ENCODE results near the gene SLC6A17. TPM values are rescaled to one million over a fixed set of nuclear protein-coding genes. Genes with fewer than 3 reads are reported as not detected.

The SLC6A17 gene
- total and polyA plus RNA-seq, 8 donors, result 0.31 to 7.1 (median 1.4) TPM

GRCh38 chr1:110242062-110242461 lies 91.8 kb downstream of the SLC6A17 start:
- intact Hi-C loops (cut with DNase I), result no loop called here
- no peaks in the 10 kb centered on the region for H3K36me3 ChIP-seq
- H3K27me3 ChIP-seq, result no peaks in the 10 kb centered on the region
- ATAC-seq (no peak), FAIRE-seq (no peak), DNase-seq (peak in 1 of 6 donors; percentile 7)
- no peak overlapping the region for H3K27ac ChIP-seq
- no peak for TF ChIP-seq CTCF (IDR thresholded peaks at IDR 0.05)
- H3K4me3 ChIP-seq, result no peak overlapping the region
- peaks cover 0 to 12% (median 11%) of the 10 kb centered on the region in 3 donors for H3K4me1 ChIP-seq
- no peaks in the 10 kb centered on the region for H3K9me3 ChIP-seq
- WGBS, 2 donors, result 93 to 95% methylated on average over 4 of the region's 4 CpGs

DNA sequence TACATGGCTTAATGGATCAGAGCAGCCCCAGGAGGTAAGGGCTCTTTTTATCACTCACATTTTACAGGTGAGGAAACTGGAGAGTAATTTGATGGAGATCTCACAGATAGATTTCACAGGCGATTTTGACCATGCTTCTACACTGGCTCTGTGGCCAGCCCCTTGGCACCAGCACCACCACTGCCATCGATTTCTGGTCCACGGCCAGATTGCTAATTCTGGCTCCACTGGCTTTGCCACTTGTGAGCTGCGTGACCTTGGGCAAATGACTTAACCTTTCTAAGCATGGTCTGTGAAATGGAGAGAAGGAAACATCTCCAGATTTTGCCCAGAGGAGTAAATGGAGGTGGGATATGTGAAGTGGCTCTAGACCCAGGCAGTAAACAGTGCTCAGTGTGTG lies 92.4 kb downstream of the SLC6A17 start:
- Histone ChIP-seq H3K36me3 (no peaks in the 10 kb centered on the region), H3K27me3 (no peaks in the 10 kb centered on the region), H3K27ac (peak overlapping the region in 1 of 4 donors; percentile 41), H3K4me1 (peaks cover 0 to 12% (median 11%) of the 10 kb centered on the region in 3 donors), H3K9me3 (no peaks in the 10 kb centered on the region), H3K4me3 (no peak overlapping the region)
- DNase-seq, result peak in 4 of 6 donors; percentile 69 to 78 (median 74)
- intact Hi-C loops (cut with DNase I), result no loop called here
- no peak for TF ChIP-seq CTCF (IDR thresholded peaks at IDR 0.05)
- no peak for FAIRE-seq
- ATAC-seq, result peak; percentile 56 to 85 (median 73)
- WGBS, 2 donors, result 20 to 21% methylated on average over 4 of the region's 4 CpGs

DNA sequence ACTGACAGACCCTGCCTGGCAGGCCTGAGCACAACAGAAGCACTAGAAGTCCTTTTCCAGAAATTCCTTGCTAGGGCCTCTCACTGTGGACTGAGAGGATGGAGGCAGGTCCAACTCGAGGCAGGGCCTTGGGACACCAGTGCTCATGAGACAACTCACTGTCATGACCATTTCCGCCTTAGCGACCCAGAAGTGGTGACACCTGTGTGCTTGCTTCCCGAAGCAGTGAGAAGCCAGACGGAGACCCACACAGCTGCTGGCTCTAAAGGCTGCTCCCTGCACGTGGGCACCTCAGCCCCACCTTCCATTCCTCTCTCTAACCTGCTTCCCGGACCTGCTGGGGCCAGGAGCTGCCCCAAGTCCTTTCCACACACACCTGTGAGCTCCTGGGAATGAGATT lies 92.9 kb downstream of the SLC6A17 start:
- ATAC-seq, result peak in 3 of 4 donors; percentile 32 to 35 (median 32)
- Histone ChIP-seq H3K36me3 (no peaks in the 10 kb centered on the region), H3K4me1 (peaks cover 0 to 12% (median 11%) of the 10 kb centered on the region in 3 donors), H3K9me3 (no peaks in the 10 kb centered on the region), H3K27ac (peak overlapping the region in 1 of 4 donors; percentile 41), H3K4me3 (no peak overlapping the region), H3K27me3 (no peaks in the 10 kb centered on the region)
- DNase-seq, result no peak
- WGBS, 2 donors, result 66 to 67% methylated on average over 7 of the region's 7 CpGs
- FAIRE-seq, result no peak
- TF ChIP-seq CTCF (IDR thresholded peaks at IDR 0.05), result no peak
- intact Hi-C loops (cut with DNase I), result no loop called here

GRCh38 chr1:110243574-110243973 lies 93.3 kb downstream of the SLC6A17 start:
- H3K36me3 ChIP-seq, result no peaks in the 10 kb centered on the region
- TF ChIP-seq CTCF (IDR thresholded peaks at IDR 0.05), result no peak
- WGBS, 2 donors, result 49 to 60% methylated on average over 9 of the region's 9 CpGs
- no peak for DNase-seq
- no peak for FAIRE-seq
- no peak overlapping the region for H3K4me3 ChIP-seq
- H3K4me1 ChIP-seq, result peaks cover 0 to 12% (median 11%) of the 10 kb centered on the region in 3 donors
- H3K27me3 ChIP-seq, result no peaks in the 10 kb centered on the region
- intact Hi-C loops (cut with DNase I), result no loop called here
- ATAC-seq, result peak in 3 of 4 donors; percentile 14 to 60 (median 23)
- no peaks in the 10 kb centered on the region for H3K9me3 ChIP-seq
- H3K27ac ChIP-seq, result peak overlapping the region in 1 of 4 donors; percentile 41

DNA sequence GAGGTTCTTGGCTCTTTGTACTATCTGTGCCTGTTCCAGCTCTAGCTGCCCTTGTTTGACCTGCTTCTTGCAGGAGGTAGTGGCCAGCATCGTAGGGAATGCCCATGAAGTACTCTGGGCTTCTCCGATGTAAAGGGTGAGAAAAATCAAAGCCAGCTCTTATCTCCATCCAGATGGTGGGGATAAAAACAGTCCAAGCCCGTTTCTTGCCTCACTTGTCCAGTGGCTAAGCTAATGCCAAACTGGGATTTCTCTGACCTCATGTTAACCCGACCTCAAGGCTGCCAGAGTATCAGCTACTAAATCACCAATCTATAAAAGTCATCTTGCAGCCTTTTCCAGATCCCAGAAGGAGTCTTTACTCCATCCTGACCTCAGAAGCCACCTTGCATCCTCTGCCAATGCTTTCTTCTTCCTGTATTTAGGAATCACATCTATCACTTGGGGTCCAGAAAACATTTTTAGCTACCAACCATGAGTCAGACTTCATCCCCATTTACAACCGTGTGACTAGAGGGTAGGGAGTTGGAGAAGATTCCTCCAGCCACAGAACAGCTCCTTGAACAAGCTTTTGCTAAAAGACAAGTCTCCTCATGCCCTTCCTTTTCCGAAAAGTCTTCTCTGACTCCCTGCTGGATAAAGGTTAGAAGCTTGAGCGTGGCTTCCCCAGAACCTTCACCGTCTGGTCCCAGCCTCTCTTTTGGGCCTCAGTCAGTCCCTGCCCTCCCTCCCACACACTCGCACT lies 95.8 kb downstream of the SLC6A17 start:
- Histone ChIP-seq H3K4me1 (peaks cover 0 to 5% (median 4%) of the 10 kb centered on the region in 3 donors), H3K36me3 (no peaks in the 10 kb centered on the region), H3K9me3 (no peaks in the 10 kb centered on the region), H3K27ac (no peak overlapping the region), H3K4me3 (no peak overlapping the region), H3K27me3 (no peaks in the 10 kb centered on the region)
- DNase-seq (peak in 1 of 6 donors; percentile 2), FAIRE-seq (no peak), ATAC-seq (no peak)
- TF ChIP-seq CTCF (IDR thresholded peaks at IDR 0.05), result no peak
- intact Hi-C loops (cut with DNase I), result no loop called here
- 73 to 79% methylated on average over 9 of the region's 9 CpGs for WGBS, 2 donors

Data from pancreas (tissue), 10 donors.